Measurements from ENCODE around the gene RXRA. TPM values are rescaled to one million over a fixed set of nuclear protein-coding genes. Genes with fewer than 3 reads are reported as not detected.

The RXRA gene
- total RNA-seq, 1 experiment from 2014 or later = 31.6 TPM

GRCh38 chr9:134444038-134444315 lies 117.7 kb downstream of the RXRA start:
- in situ Hi-C loops (cut with HindIII; ENCODE audit: low pct_unique_long_range_greater_than_20kb, low sequenced_read_pairs) = no loop called here
- H3K4me1 ChIP-seq (ENCODE audit: control insufficient read depth, insufficient read depth, low read length) = peaks cover 9% of the 10 kb centered on the region

GRCh38 chr9:134445000-134445399 lies 118.7 kb downstream of the RXRA start:
- DNase-seq (ENCODE audit: low read depth, low spot score) = no peak
- in situ Hi-C loops (cut with HindIII; ENCODE audit: low pct_unique_long_range_greater_than_20kb, low sequenced_read_pairs) (no loop called here), intact Hi-C loops (cut with micrococcal nuclease; ENCODE audit: unreplicated experiment) (no loop called here)
- BruUV-seq (replicated peaks) = no TSS peak
- no peak overlapping the region for H3K27ac ChIP-seq (ENCODE audit: low read length)
- peaks cover 9% of the 10 kb centered on the region for H3K4me1 ChIP-seq (ENCODE audit: control insufficient read depth, insufficient read depth, low read length)
- no peaks in the 10 kb centered on the region for H3K9me3 ChIP-seq (ENCODE audit: control insufficient read depth, insufficient read depth, low read depth, low read length)
- CTCF ChIA-PET = interaction anchor here (0.6 kb wide), 1 partner anchor 118 kb away, joined by 3 read pairs; no protein-coding TSS in a partner anchor
- H3K27me3 ChIP-seq (ENCODE audit: control insufficient read depth, insufficient read depth, low read length) = no peaks in the 10 kb centered on the region
- no peak for ATAC-seq
- POLR2A ChIA-PET = no interaction called here
- TF ChIP-seq, protein P1, sequence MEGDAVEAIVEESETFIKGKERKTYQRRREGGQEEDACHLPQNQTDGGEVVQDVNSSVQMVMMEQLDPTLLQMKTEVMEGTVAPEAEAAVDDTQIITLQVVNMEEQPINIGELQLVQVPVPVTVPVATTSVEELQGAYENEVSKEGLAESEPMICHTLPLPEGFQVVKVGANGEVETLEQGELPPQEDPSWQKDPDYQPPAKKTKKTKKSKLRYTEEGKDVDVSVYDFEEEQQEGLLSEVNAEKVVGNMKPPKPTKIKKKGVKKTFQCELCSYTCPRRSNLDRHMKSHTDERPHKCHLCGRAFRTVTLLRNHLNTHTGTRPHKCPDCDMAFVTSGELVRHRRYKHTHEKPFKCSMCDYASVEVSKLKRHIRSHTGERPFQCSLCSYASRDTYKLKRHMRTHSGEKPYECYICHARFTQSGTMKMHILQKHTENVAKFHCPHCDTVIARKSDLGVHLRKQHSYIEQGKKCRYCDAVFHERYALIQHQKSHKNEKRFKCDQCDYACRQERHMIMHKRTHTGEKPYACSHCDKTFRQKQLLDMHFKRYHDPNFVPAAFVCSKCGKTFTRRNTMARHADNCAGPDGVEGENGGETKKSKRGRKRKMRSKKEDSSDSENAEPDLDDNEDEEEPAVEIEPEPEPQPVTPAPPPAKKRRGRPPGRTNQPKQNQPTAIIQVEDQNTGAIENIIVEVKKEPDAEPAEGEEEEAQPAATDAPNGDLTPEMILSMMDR (IDR thresholded peaks at IDR 0.05) = no peak
- TF ChIP-seq TCF7L2 (IDR thresholded peaks at IDR 0.05; ENCODE audit: low read depth, low read length) = no peak
- TF ChIP-seq POLR2AphosphoS5 (IDR thresholded peaks at IDR 0.05; ENCODE audit: low read depth, low read length) = no peak
- TF ChIP-seq SIN3A (IDR thresholded peaks at IDR 0.05; ENCODE audit: borderline replicate concordance, insufficient read depth, low read depth, low read length) = no peak
- TF ChIP-seq, protein P2, sequence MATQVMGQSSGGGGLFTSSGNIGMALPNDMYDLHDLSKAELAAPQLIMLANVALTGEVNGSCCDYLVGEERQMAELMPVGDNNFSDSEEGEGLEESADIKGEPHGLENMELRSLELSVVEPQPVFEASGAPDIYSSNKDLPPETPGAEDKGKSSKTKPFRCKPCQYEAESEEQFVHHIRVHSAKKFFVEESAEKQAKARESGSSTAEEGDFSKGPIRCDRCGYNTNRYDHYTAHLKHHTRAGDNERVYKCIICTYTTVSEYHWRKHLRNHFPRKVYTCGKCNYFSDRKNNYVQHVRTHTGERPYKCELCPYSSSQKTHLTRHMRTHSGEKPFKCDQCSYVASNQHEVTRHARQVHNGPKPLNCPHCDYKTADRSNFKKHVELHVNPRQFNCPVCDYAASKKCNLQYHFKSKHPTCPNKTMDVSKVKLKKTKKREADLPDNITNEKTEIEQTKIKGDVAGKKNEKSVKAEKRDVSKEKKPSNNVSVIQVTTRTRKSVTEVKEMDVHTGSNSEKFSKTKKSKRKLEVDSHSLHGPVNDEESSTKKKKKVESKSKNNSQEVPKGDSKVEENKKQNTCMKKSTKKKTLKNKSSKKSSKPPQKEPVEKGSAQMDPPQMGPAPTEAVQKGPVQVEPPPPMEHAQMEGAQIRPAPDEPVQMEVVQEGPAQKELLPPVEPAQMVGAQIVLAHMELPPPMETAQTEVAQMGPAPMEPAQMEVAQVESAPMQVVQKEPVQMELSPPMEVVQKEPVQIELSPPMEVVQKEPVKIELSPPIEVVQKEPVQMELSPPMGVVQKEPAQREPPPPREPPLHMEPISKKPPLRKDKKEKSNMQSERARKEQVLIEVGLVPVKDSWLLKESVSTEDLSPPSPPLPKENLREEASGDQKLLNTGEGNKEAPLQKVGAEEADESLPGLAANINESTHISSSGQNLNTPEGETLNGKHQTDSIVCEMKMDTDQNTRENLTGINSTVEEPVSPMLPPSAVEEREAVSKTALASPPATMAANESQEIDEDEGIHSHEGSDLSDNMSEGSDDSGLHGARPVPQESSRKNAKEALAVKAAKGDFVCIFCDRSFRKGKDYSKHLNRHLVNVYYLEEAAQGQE (IDR thresholded peaks at IDR 0.05; ENCODE audit: insufficient read depth in 1 of 2, low read depth in 2 of 2, low read length in 1 of 2) = no peak
- H3K36me3 ChIP-seq (ENCODE audit: control insufficient read depth, insufficient read depth, low read length) = no peaks in the 10 kb centered on the region
- H3K4me3 ChIP-seq (ENCODE audit: low read depth in 2 of 2, low read length in 2 of 2) = no peak overlapping the region

More at GRCh38 chr9:134444038-134444315, 117.7 kb downstream of the RXRA start:
- intact Hi-C loops (cut with micrococcal nuclease; ENCODE audit: unreplicated experiment) = no loop called here
- no peak for TF ChIP-seq POLR2AphosphoS5 (IDR thresholded peaks at IDR 0.05; ENCODE audit: low read depth, low read length)
- no peak for TF ChIP-seq SIN3A (IDR thresholded peaks at IDR 0.05; ENCODE audit: borderline replicate concordance, insufficient read depth, low read depth, low read length)
- Histone ChIP-seq H3K27me3 (ENCODE audit: control insufficient read depth, insufficient read depth, low read length) (no peaks in the 10 kb centered on the region), H3K4me3 (ENCODE audit: low read depth in 2 of 2, low read length in 2 of 2) (no peak overlapping the region), H3K36me3 (ENCODE audit: control insufficient read depth, insufficient read depth, low read length) (no peaks in the 10 kb centered on the region), H3K27ac (ENCODE audit: low read length) (no peak overlapping the region), H3K9me3 (ENCODE audit: control insufficient read depth, insufficient read depth, low read depth, low read length) (no peaks in the 10 kb centered on the region)
- no peak for ATAC-seq
- no TSS peak for BruUV-seq (replicated peaks)
- ChIA-PET POLR2A (no interaction called here), CTCF (interaction anchor here (1.2 to 2.1 kb wide), 2 partner anchors 9 to 273 kb away, joined by 5 to 7 read pairs; no protein-coding TSS in a partner anchor)
- no peak for DNase-seq (ENCODE audit: low read depth, low spot score)

DNA sequence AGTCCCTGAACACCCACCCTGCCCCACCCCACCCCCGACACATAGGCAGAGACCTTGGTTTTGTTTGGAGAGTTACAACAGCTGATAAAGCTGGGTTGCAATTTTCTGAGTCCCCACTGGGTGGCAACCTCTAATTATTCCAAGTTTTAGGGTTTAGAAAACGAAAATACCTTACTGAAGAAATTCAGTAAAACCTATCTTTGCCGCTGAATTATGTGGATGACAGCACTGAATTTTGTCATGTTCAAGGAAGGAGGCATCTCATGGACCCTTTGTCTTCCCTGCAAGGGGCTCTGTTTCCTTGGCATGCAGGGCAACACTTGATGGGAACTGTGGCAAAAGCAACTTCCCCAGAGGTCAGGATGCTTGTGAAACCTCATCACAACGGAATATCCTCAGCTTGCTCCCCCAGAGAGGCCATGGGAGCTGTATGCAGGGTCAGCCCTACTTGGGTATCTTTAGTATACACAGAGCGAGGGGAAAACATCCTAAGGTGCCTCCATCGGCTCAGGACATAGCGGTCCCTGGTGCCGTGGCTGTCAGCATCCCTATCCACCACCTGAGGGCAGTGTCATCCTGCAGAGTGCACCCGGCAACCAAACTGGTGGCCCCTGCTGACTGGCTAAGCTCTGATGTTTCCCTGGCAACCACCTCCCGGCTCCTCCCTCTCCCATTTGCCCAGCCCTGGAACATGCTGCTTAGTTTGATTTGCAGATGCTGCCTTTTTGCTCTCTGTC lies 123.1 kb downstream of the RXRA start:
- ChIA-PET POLR2A (no interaction called here), CTCF (interaction anchor here (0.6 to 1.7 kb wide), 6 partner anchors 39 to 290 kb away, joined by 3 to 8 read pairs (median 4); no protein-coding TSS in a partner anchor)
- no peaks in the 10 kb centered on the region for H3K9me3 ChIP-seq (ENCODE audit: control insufficient read depth, insufficient read depth, low read depth, low read length)
- no peaks in the 10 kb centered on the region for H3K36me3 ChIP-seq (ENCODE audit: control insufficient read depth, insufficient read depth, low read length)
- no peaks in the 10 kb centered on the region for H3K27me3 ChIP-seq (ENCODE audit: control insufficient read depth, insufficient read depth, low read length)
- BruUV-seq (replicated peaks) = no TSS peak
- H3K27ac ChIP-seq (ENCODE audit: low read length) = no peak overlapping the region
- intact Hi-C loops (cut with micrococcal nuclease; ENCODE audit: unreplicated experiment) (no loop called here), in situ Hi-C loops (cut with HindIII; ENCODE audit: low pct_unique_long_range_greater_than_20kb, low sequenced_read_pairs) (no loop called here)
- no peak overlapping the region for H3K4me3 ChIP-seq (ENCODE audit: low read depth in 2 of 2, low read length in 2 of 2)
- DNase-seq (ENCODE audit: low read depth, low spot score) (peak; percentile 36), ATAC-seq (peak; percentile 97)
- TF ChIP-seq, protein P2 (IDR thresholded peaks at IDR 0.05; ENCODE audit: insufficient read depth in 1 of 2, low read depth in 2 of 2, low read length in 1 of 2) = no peak
- TF ChIP-seq, protein P1 (IDR thresholded peaks at IDR 0.05) = peak; percentile 83
- no peaks in the 10 kb centered on the region for H3K4me1 ChIP-seq (ENCODE audit: control insufficient read depth, insufficient read depth, low read length)

Data from Panc1 (cell line).